K562 (cell line): ENCODE measurements around the gene NFATC3. TPM values are rescaled to one million over a fixed set of nuclear protein-coding genes. Genes with fewer than 3 reads are reported as not detected.

Experiments used
- BRD4 ChIP-seq: fragments of 200-600 bp; sonication (generic); IDR thresholded peaks from 2 replicates; pipeline ENCODE4 v1.6.1; 2017; ENCODE audit warnings: inconsistent platforms
- CBX2 ChIP-seq: fragments of 200-600 bp; sonication (generic); IDR thresholded peaks from one replicate; pipeline ENCODE4 v1.6.1; 2012; ENCODE audit warnings: mild to moderate bottlenecking, low read length, inconsistent platforms; ENCODE audit not compliant: insufficient read depth, poor library complexity, severe bottlenecking
- CHD2 ChIP-seq: IDR thresholded peaks from 2 replicates; pipeline ENCODE4 v1.6.1; 2011; ENCODE audit warnings: low read depth, low read length
- GTF2E2 ChIP-seq: fragments of 200-800 bp; sonication (Bioruptor generic); IDR thresholded peaks from 2 replicates; pipeline ENCODE4 v1.6.1; 2016; ENCODE audit warnings: missing genetic modification characterization, missing compliant biosample characterization
- KLF16 ChIP-seq: IDR thresholded peaks from 2 replicates; pipeline ENCODE4 v1.6.1; 2016; ENCODE audit warnings: antibody characterized with exemption
- NFRKB ChIP-seq: fragments of 450-650 bp; IDR thresholded peaks from 2 replicates; pipeline ENCODE4 v1.6.1; 2016; ENCODE audit warnings: low read depth
- NRF1 ChIP-seq, 2 experiments: fragments of 450-650 bp; IDR thresholded peaks in 1 of 2; conservative IDR thresholded peaks in 1 of 2; 2 replicates each; pipeline ENCODE4 v1.6.1; 2014; ENCODE audit warnings: mild to moderate bottlenecking in 2 of 2
- SMAD1 ChIP-seq: fragments of 150-350 bp; IDR thresholded peaks from 2 replicates; pipeline ENCODE4 v1.6.1; 2014; ENCODE audit warnings: low read length, low read depth; ENCODE audit not compliant: partially characterized antibody
- SOX6 ChIP-seq: fragments of 450-650 bp; IDR thresholded peaks from 2 replicates; pipeline ENCODE4 v1.6.1; 2014; ENCODE audit warnings: mild to moderate bottlenecking
- SUPT5H ChIP-seq: fragments of 450-650 bp; IDR thresholded peaks from 2 replicates; pipeline ENCODE4 v1.6.1; 2016
- ZNF134 ChIP-seq: fragments of 250-450 bp; sonication (Bioruptor Pico); conservative IDR thresholded peaks from 2 replicates; pipeline ENCODE4 v1.4.0; 2020
- ZNF239 ChIP-seq: fragments of 250-450 bp; sonication (Bioruptor Pico); IDR thresholded peaks from 2 replicates; pipeline ENCODE4 v1.4.0; 2020; ENCODE audit warnings: mild to moderate bottlenecking
- ZNF274 ChIP-seq: IDR thresholded peaks from 2 replicates; pipeline ENCODE4 v1.6.1; 2011; ENCODE audit warnings: low read depth, mild to moderate bottlenecking, low read length, moderate library complexity, borderline replicate concordance
- ZNF282 ChIP-seq: sonication (generic); formaldehyde crosslinking; IDR thresholded peaks from 2 replicates; pipeline ENCODE4 v1.8.1; 2023; ENCODE audit warnings: missing genetic modification reagents
- ZNF347 ChIP-seq: fragments of 450-650 bp; formaldehyde crosslinking; IDR thresholded peaks from 2 replicates; pipeline ENCODE4 v1.4.0; 2020; ENCODE audit warnings: low read depth, mild to moderate bottlenecking, moderate library complexity
- ZNF511 ChIP-seq: sonication (generic); formaldehyde crosslinking; IDR thresholded peaks from 2 replicates; pipeline ENCODE4 v1.8.0; 2022; ENCODE audit warnings: mild to moderate bottlenecking, missing genetic modification reagents
- polyA plus RNA-seq, 8 experiments: library from polyadenylated mRNA; depleted of rRNA in 4 of 8; stranded (reverse) in 5 of 8; unstranded in 3 of 8; fragments of >200 nt; fragmentation: Nextera tagmentation in 2 of 8; fragmentation: Illumina TruSeq in 1 of 8; extraction: Ambion mirVana in 2 of 8; extraction: Trizol in 1 of 8; gene quantifications; 2 replicates each; pipeline versions ENCODE4 v1.2.1 to v1.2.3, GENCODE V29; 2011 to 2014; ENCODE audit warnings: inconsistent platforms in 1 of 8, missing spikeins in 1 of 8
- total RNA-seq, 7 experiments: library from RNA; depleted of rRNA in 6 of 7; stranded (reverse); fragments of >200 nt in 6 of 7; fragmentation: Illumina TruSeq in 2 of 7; extraction: Trizol in 2 of 7; gene quantifications; 2 replicates each; pipeline versions ENCODE4 v1.2.1 to v1.2.3, GENCODE V29; 2011 to 2021; ENCODE audit warnings: low replicate concordance in 1 of 7
- TF ChIP-seq, protein P1 (sequence below): sonication (generic); formaldehyde crosslinking; IDR thresholded peaks from 2 replicates; pipeline ENCODE4 v1.4.0; 2020; ENCODE audit warnings: mild to moderate bottlenecking, missing genetic modification reagents
- TF ChIP-seq, protein P2 (sequence below): IDR thresholded peaks from 2 replicates; pipeline ENCODE4 v1.6.1; 2011; ENCODE audit warnings: borderline replicate concordance, low read depth, mild to moderate bottlenecking, moderate library complexity, low read length; ENCODE audit not compliant: insufficient read depth, poor library complexity, severe bottlenecking
- TF ChIP-seq, protein P3 (sequence below), 3 experiments: fragments of 200-800 bp in 1 of 3; sonication (Bioruptor generic) in 1 of 3; sonication (generic) in 1 of 3; formaldehyde crosslinking in 1 of 3; IDR thresholded peaks; 2 replicates each; pipeline versions ENCODE4 v1.6.1 to v1.8.0; 2016 to 2022; ENCODE audit warnings: mild to moderate bottlenecking in 2 of 3, missing compliant biosample characterization in 2 of 3, missing genetic modification characterization in 2 of 3, missing genetic modification reagents in 1 of 3
- TF ChIP-seq, protein P4 (sequence below): fragments of 250-450 bp; sonication (Bioruptor Pico); IDR thresholded peaks from 2 replicates; pipeline ENCODE4 v1.5.0; 2021

NFATC3 gene
- total and polyA plus RNA-seq, 9 of the 15 experiments (the other 6 are each of a cell fraction or from before 2014, with no cell fraction given): 15.7 to 98.4 (median 59.4) TPM

GRCh38 chr16:68264128-68265077, 179.2 kb downstream of the NFATC3 start, which contains the start of gene SLC7A6 (continued):
- TF ChIP-seq ZNF274 (0 out of 2 replicates have a peak, but pooled peaks have one; percentile 27), SMAD1 (peak; percentile 20), ZNF282 (CRISPR knock-in tag) (no peak), SOX6 (peak; percentile 29; the same call in 1 of the 2 replicates), CBX2 (no peak), NRF1 (conservative IDR thresholded peaks at IDR 0.05 in 1 of 2, IDR thresholded peaks at IDR 0.05 in 1 of 2) (peak; percentile 69 to 74), ZNF347 (CRISPR knock-in tag) (no peak), ZNF239 (CRISPR knock-in tag) (no peak), CHD2 (0 out of 2 replicates have a peak, but pooled peaks have one; percentile 5), BRD4 (0 out of 2 replicates have a peak, but pooled peaks have one; percentile 26), SUPT5H (peak; percentile 37), GTF2E2 (peak; percentile 20; the same call in 1 of the 2 replicates), KLF16 (0 out of 2 replicates have a peak, but pooled peaks have one; percentile 37), ZNF511 (CRISPR knock-in tag) (peak; percentile 74; the same call in 1 of the 2 replicates), ZNF134 (CRISPR knock-in tag) (no peak), NFRKB (no peak)
- TF ChIP-seq, protein P1, sequence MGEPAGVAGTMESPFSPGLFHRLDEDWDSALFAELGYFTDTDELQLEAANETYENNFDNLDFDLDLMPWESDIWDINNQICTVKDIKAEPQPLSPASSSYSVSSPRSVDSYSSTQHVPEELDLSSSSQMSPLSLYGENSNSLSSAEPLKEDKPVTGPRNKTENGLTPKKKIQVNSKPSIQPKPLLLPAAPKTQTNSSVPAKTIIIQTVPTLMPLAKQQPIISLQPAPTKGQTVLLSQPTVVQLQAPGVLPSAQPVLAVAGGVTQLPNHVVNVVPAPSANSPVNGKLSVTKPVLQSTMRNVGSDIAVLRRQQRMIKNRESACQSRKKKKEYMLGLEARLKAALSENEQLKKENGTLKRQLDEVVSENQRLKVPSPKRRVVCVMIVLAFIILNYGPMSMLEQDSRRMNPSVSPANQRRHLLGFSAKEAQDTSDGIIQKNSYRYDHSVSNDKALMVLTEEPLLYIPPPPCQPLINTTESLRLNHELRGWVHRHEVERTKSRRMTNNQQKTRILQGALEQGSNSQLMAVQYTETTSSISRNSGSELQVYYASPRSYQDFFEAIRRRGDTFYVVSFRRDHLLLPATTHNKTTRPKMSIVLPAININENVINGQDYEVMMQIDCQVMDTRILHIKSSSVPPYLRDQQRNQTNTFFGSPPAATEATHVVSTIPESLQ (CRISPR knock-in tag): 0 out of 2 replicates have a peak, but pooled peaks have one; percentile 72
- TF ChIP-seq, protein P2, sequence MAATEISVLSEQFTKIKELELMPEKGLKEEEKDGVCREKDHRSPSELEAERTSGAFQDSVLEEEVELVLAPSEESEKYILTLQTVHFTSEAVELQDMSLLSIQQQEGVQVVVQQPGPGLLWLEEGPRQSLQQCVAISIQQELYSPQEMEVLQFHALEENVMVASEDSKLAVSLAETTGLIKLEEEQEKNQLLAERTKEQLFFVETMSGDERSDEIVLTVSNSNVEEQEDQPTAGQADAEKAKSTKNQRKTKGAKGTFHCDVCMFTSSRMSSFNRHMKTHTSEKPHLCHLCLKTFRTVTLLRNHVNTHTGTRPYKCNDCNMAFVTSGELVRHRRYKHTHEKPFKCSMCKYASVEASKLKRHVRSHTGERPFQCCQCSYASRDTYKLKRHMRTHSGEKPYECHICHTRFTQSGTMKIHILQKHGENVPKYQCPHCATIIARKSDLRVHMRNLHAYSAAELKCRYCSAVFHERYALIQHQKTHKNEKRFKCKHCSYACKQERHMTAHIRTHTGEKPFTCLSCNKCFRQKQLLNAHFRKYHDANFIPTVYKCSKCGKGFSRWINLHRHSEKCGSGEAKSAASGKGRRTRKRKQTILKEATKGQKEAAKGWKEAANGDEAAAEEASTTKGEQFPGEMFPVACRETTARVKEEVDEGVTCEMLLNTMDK: peak; percentile 95
- TF ChIP-seq, protein P3, sequence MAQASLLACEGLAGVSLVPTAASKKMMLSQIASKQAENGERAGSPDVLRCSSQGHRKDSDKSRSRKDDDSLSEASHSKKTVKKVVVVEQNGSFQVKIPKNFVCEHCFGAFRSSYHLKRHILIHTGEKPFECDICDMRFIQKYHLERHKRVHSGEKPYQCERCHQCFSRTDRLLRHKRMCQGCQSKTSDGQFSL (CRISPR knock-in tag; IDR thresholded peaks at IDR 0.05): peak; percentile 98
- TF ChIP-seq, protein P3 (tag; IDR thresholded peaks at IDR 0.05): peak in 1 of 2 experiments; percentile 84; a peak in 2 of 4 replicates
- TF ChIP-seq, protein P4, sequence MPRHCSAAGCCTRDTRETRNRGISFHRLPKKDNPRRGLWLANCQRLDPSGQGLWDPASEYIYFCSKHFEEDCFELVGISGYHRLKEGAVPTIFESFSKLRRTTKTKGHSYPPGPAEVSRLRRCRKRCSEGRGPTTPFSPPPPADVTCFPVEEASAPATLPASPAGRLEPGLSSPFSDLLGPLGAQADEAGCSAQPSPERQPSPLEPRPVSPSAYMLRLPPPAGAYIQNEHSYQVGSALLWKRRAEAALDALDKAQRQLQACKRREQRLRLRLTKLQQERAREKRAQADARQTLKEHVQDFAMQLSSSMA (CRISPR knock-in tag): 0 out of 2 replicates have a peak, but pooled peaks have one; percentile 48
